ENCODE measurements around the gene KRT2. TPM values are rescaled to one million over a fixed set of nuclear protein-coding genes. Genes with fewer than 3 reads are reported as not detected.

Gene KRT2
- total and polyA plus RNA-seq, 2 of the 8 experiments (the other 6 are each of a cell fraction or from before 2014, with no cell fraction given) = not detected

GRCh38 chr12:52630599-52631200 lies 21.3 kb downstream of the KRT2 start:
- Histone ChIP-seq H4K91ac (replicated peaks; ENCODE audit: insufficient read length, low read length) (no peak overlapping the region), H3K18ac (ENCODE audit: extremely low read depth, low read length) (no peak overlapping the region), H3K4me1 (replicated peaks in 1 of 4; ENCODE audit: control insufficient read depth in 3 of 4, insufficient read depth in 4 of 4, low read length in 3 of 4) (no peaks in the 10 kb centered on the region), H3K14ac (ENCODE audit: insufficient read length) (no peak overlapping the region), H3K4me3 (ENCODE audit: extremely low read depth in 1 of 4, insufficient read depth in 2 of 4, low read depth in 3 of 4, low read length in 4 of 4) (no peak overlapping the region), H4K8ac (ENCODE audit: extremely low read depth, insufficient read depth, low read length) (no peak overlapping the region), H2AFZ (ENCODE audit: low read length) (no peak overlapping the region), H4K20me1 (replicated peaks in 1 of 2; ENCODE audit: control insufficient read depth in 1 of 2, insufficient read depth in 2 of 2, low read length in 2 of 2) (no peaks in the 10 kb centered on the region), H2BK120ac (replicated peaks; ENCODE audit: low read depth, low read length) (no peak overlapping the region), H3K4ac (replicated peaks; ENCODE audit: insufficient read length, low read depth, low read length) (no peak overlapping the region), H2BK20ac (ENCODE audit: low read length) (no peak overlapping the region), H3K36me3 (ENCODE audit: control insufficient read depth in 2 of 4, insufficient read depth in 4 of 4, low read length in 3 of 4) (no peaks in the 10 kb centered on the region), H3K9ac (replicated peaks in 1 of 4; ENCODE audit: extremely low read depth in 1 of 4, low read depth in 3 of 4, low read length in 3 of 4) (no peak overlapping the region), H3K23ac (ENCODE audit: insufficient read length) (no peak overlapping the region), H2BK15ac (ENCODE audit: low read length) (no peak overlapping the region), H3K79me1 (ENCODE audit: low read depth, low read length) (no peaks in the 10 kb centered on the region; the same call in 1 of the 2 replicates), H3K23me2 (ENCODE audit: low read depth, low read length) (no peaks in the 10 kb centered on the region), H2BK5ac (ENCODE audit: low read depth, low read length) (no peak overlapping the region), H3K79me2 (ENCODE audit: control insufficient read depth in 1 of 2, insufficient read depth in 2 of 2, low read length in 2 of 2) (no peaks in the 10 kb centered on the region), H3K9me3 (ENCODE audit: insufficient read depth in 2 of 2, low read depth in 1 of 2, low read length in 1 of 2) (no peaks in the 10 kb centered on the region), H4K5ac (ENCODE audit: insufficient read length, low read depth, low read length) (no peak overlapping the region), H3K56ac (replicated peaks; ENCODE audit: insufficient read length, low read depth, low read length) (no peak overlapping the region), H3K4me2 (ENCODE audit: insufficient read depth in 1 of 2, low read depth in 2 of 2, low read length in 2 of 2) (no peak overlapping the region), H2BK12ac (ENCODE audit: low read depth, low read length) (no peak overlapping the region), H3K27ac (ENCODE audit: low read depth, low read length) (no peak overlapping the region), H3K27me3 (replicated peaks in 1 of 4; ENCODE audit: control insufficient read depth in 3 of 4, extremely low read depth in 1 of 4, insufficient read depth in 3 of 4, low read length in 3 of 4) (no peaks in the 10 kb centered on the region; a peak in 2 of 7 replicates), H2AK5ac (ENCODE audit: low read depth, low read length) (no peak overlapping the region)
- 82% methylated on average over 4 of the region's 4 CpGs; no CpG with 5 or more reads in 1 of the 2 experiments for WGBS, 2 experiments (ENCODE audit: extremely low coverage in 1 of 2, insufficient coverage in 1 of 2, insufficient read length in 1 of 2, insufficient replicate concordance in 2 of 2, low coverage in 1 of 2, low lambda C conversion rate in 2 of 2, missing lambda C conversion rate in 1 of 2)
- ChIA-PET CTCF (ENCODE audit: partially characterized antibody) (no interaction called here), POLR2A (ENCODE audit: partially characterized antibody) (no interaction called here)
- FAIRE-seq (no peak), DNase-seq (ENCODE audit: low read depth in 1 of 2, low spot score in 2 of 2) (no peak)
- TF ChIP-seq EZH2 (IDR thresholded peaks at IDR 0.05; ENCODE audit: low read depth, low read length, severe bottlenecking) = no peak
